Measurements from ENCODE around the gene HHIP.

DNA sequence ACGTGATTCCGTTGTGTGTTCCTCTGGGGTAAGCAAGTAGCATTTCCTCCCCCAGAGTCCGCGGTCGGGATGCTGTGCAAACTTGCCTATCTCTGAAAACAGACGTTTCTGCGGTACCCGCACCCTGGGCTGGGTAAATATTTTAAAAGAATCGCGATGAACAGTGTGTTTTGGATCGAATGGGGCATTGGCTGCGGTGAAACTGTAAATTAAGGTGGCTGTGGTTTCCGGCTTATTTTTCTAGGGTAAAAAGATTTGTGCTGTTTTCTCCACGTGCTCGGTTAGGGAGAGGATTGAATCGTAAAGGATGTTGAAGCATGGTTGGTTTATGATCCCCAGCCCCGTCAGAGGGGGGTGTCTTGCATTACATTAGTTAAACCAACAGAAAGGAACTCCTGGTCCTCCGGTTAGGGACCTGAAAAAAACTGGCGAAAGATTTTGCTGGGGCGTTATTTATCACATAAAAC, 1.2 kb downstream of the HHIP start:
- TF ChIP-seq CSDC2 (CRISPR knock-in tag; IDR thresholded peaks at IDR 0.05) = no peak
- no peak for TF ChIP-seq ESRRG (CRISPR knock-in tag; IDR thresholded peaks at IDR 0.05)
